Vagina (tissue), 2 donors: ENCODE measurements around the gene SCN4B.

Source experiments
- POLR2AphosphoS5 ChIP-seq, 2 donors: sonication (generic); formaldehyde crosslinking; IDR thresholded peaks; one replicate each; pipeline ENCODE4 v1.9.0; 2017; ENCODE audit warnings: antibody characterized with exemption in 2 of 2, mild to moderate bottlenecking in 2 of 2, low read depth in 1 of 2; ENCODE audit not compliant: insufficient read depth in 1 of 2
- TF ChIP-seq, protein P1 (sequence below), 3 experiments: fragments of 450-650 bp in 2 of 3; fragments of 200-600 bp in 1 of 3; sonication (generic) in 1 of 3; IDR thresholded peaks; one replicate each; pipeline ENCODE4 v1.5.1; 2017 to 2019; ENCODE audit warnings: antibody characterized with exemption in 3 of 3, mild to moderate bottlenecking in 2 of 3, moderate library complexity in 2 of 3

DNA sequence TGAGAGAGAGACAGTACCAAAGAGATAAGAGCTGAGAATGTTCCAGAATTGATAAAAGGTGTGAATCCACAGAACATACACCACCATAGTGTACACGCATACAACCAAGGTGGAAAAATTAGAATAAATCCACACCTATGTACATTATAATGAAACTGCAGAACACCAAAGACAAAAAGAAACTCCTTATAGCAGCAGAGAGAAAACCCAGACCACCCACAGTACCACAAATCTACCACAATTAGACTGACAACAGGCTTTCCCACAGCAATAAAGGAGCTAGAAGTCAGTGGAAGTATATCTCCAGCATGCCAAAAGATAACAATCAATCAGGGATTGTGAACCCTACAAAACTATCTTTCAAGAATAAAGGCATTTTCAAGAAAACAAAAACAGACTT, 31.8 kb downstream of the SCN4B start:
- TF ChIP-seq, protein P1, sequence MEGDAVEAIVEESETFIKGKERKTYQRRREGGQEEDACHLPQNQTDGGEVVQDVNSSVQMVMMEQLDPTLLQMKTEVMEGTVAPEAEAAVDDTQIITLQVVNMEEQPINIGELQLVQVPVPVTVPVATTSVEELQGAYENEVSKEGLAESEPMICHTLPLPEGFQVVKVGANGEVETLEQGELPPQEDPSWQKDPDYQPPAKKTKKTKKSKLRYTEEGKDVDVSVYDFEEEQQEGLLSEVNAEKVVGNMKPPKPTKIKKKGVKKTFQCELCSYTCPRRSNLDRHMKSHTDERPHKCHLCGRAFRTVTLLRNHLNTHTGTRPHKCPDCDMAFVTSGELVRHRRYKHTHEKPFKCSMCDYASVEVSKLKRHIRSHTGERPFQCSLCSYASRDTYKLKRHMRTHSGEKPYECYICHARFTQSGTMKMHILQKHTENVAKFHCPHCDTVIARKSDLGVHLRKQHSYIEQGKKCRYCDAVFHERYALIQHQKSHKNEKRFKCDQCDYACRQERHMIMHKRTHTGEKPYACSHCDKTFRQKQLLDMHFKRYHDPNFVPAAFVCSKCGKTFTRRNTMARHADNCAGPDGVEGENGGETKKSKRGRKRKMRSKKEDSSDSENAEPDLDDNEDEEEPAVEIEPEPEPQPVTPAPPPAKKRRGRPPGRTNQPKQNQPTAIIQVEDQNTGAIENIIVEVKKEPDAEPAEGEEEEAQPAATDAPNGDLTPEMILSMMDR (IDR thresholded peaks at IDR 0.05): no peak
- TF ChIP-seq POLR2AphosphoS5 (IDR thresholded peaks at IDR 0.05; ENCODE audit: insufficient read depth in 1 of 2, low read depth in 1 of 2): no peak
